22Rv1 (cell line): ENCODE results near the gene ATXN7L1.
"Not testable (repeated sequence)": the region's sequence is repeated elsewhere in the genome, so short reads cannot be mapped to it uniquely, and the experiment has no call there.

Experiments
- H3K27ac ChIP-seq: fragments of 450-650 bp; 2 replicates; pipeline ENCODE4 v1.5.1; 2017
- CTCF ChIP-seq: fragments of 450-650 bp; IDR thresholded peaks from 2 replicates; pipeline ENCODE4 v1.5.1; 2017; ENCODE audit warnings: mild to moderate bottlenecking
- ZFX ChIP-seq: fragments of 450-650 bp; IDR thresholded peaks from 2 replicates; pipeline ENCODE4 v1.6.1; 2017; ENCODE audit warnings: antibody characterized with exemption, borderline replicate concordance

Gene ATXN7L1

DNA sequence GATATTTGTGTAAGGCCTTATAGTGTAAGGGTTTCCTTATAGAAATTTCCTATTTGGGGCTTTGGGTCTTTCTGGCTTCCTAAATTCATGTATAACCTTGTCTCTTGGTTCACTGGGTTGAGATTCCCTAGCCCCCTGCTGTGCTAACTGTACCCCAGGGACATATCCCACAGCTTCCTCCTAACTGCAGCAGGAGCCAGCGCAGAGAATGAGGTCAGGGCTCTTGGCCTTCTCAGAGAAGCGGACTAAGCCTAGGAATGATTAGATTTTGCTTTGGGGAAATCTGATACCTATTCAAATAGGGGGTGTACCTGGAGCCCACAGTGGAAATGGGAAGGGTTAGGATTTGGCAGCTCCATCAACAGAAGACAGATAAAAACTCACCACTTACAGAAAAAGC, 157.0 kb downstream of the ATXN7L1 start:
- no peak overlapping the region for H3K27ac ChIP-seq
- TF ChIP-seq CTCF (no peak), ZFX (no peak)

GRCh38 chr7:105718511-105718925, 157.9 kb downstream of the ATXN7L1 start:
- TF ChIP-seq CTCF: no peak
- TF ChIP-seq ZFX: no peak
- H3K27ac ChIP-seq: no peak overlapping the region

DNA sequence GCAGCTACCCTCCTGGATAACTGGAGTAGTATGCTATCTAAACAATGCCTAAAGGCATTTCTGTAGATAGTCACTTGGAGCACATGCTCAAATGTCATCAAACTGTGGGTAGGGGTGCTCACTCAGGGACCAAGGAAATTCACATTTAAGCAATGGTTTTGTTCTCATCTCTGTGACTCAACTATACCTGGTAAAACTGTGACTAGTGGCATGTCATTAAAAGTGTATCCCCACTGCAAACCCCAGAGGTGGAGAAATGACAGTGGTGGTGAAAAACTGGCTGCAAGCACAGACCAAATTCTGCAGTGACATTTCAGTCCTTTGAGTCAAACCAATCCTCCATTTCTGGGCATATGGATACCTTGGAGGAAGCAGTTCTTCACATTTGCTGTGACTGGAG, 160.9 kb downstream of the ATXN7L1 start:
- no peak overlapping the region for H3K27ac ChIP-seq
- TF ChIP-seq CTCF (no peak), ZFX (no peak)

GRCh38 chr7:105713488-105714465, 162.6 kb downstream of the ATXN7L1 start:
- TF ChIP-seq ZFX: no peak
- no peak for TF ChIP-seq CTCF
- H3K27ac ChIP-seq: no peak overlapping the region

GRCh38 chr7:105712877-105713276, 163.5 kb downstream of the ATXN7L1 start:
- no peak overlapping the region for H3K27ac ChIP-seq
- TF ChIP-seq ZFX: no peak
- TF ChIP-seq CTCF: no peak

DNA sequence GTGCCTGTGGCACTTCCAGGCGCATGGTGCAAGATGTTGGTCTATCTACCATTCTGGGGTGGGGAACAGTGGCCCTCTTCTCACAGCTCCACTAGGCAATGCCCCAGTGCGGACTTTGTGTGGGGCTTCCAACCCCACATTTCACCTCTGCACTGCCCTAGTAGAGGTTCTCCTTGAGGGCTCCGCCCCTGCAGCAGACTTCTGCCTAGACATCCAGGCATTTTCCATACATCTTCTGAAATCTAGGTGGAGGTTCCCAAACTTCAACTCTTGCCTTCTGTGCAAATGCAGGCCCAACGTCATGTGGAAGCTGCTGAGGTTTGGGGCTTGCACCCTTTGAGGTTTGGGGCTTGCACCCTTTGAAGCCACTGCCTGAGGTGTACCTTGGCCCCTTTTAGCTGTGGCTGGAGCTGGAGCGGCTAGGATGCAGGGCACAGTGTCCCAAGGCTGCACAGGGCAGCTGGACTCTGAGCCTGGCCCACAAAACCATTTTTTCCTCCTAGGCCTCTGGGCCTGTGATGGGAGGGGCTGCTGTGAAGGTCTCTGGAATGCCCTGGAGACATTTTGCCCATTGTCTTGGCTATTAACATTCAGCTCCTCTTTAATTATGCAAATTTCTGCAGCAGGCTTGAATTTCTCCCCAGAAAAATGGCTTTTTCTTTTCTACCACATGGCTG, 164.5 kb downstream of the ATXN7L1 start:
- no peak for TF ChIP-seq ZFX
- no peak for TF ChIP-seq CTCF
- no peak overlapping the region for H3K27ac ChIP-seq

DNA sequence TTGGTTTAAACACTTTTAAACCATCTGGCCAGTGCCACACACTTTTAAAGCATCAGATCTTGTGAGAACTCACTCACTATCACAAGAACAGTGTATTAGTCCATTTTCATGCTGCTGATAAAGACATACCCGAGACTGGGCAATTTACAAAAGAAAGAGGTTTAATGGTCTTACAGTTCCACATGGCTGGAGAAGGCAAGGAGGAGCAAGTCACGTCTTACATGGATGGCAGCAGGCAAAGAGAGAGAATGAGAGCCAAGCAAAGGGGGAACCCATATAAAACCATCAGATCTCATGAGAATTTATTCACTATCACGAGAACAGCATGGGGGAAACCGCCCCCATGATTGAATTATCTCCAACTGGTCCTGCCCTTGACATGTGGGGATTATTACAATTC, 165.7 kb downstream of the ATXN7L1 start:
- H3K27ac ChIP-seq: not testable (repeated sequence)
